HG03039 (cell line): Measurements from ENCODE around the gene DDC.

Source experiments
- ATAC-seq: cut with Tn5 transposase; IDR thresholded peaks from one replicate; pipeline ENCODE4 v1.9.1; 2021; ENCODE audit warnings: mild to moderate bottlenecking, moderate library complexity; ENCODE audit not compliant: unreplicated experiment

DDC gene

GRCh38 chr7:50491943-50492342 is 73.3 kb downstream of the DDC start:
- no peak for ATAC-seq

- ATAC-seq: no peak
These were observed 74.0 kb downstream of the DDC start for GRCh38 chr7:50491209-50491608.

GRCh38 chr7:50488379-50488778 is 76.8 kb downstream of the DDC start:
- ATAC-seq: no peak

- ATAC-seq: no peak
These were observed 78.7 kb downstream of the DDC start for GRCh38 chr7:50486512-50486911.

GRCh38 chr7:50481867-50482266 is 83.3 kb downstream of the DDC start:
- no peak for ATAC-seq

GRCh38 chr7:50480797-50481196 is 84.4 kb downstream of the DDC start:
- ATAC-seq: no peak

- no peak for ATAC-seq
These were observed 85.3 kb downstream of the DDC start for GRCh38 chr7:50479743-50480517.

GRCh38 chr7:50477640-50478039 is 87.6 kb downstream of the DDC start:
- ATAC-seq: no peak

- no peak for ATAC-seq
These were observed 88.1 kb downstream of the DDC start for GRCh38 chr7:50476953-50477625.

GRCh38 chr7:50475340-50475739 is 89.9 kb downstream of the DDC start:
- no peak for ATAC-seq

- no peak for ATAC-seq
These were observed 90.6 kb downstream of the DDC start for GRCh38 chr7:50474382-50475160.

- no peak for ATAC-seq
These were observed 91.7 kb downstream of the DDC start for GRCh38 chr7:50473531-50473930.

GRCh38 chr7:50472427-50472826 is 92.8 kb downstream of the DDC start:
- ATAC-seq: no peak

- ATAC-seq: no peak
These were observed 93.2 kb downstream of the DDC start for GRCh38 chr7:50471970-50472369.

- ATAC-seq: no peak
These were observed 94.7 kb downstream of the DDC start for GRCh38 chr7:50470250-50471163.

- ATAC-seq: no peak
These were observed 96.0 kb downstream of the DDC start for GRCh38 chr7:50469181-50469580.

- ATAC-seq: peak; percentile 85
These were observed 97.2 kb downstream of the DDC start for GRCh38 chr7:50467817-50468610.

GRCh38 chr7:50466815-50467585 is 98.2 kb downstream of the DDC start:
- no peak for ATAC-seq

GRCh38 chr7:50463035-50463434 is 102.2 kb downstream of the DDC start:
- no peak for ATAC-seq
